Suprapubic skin (tissue), 4 donors: ENCODE measurements around the gene ITGA3. TPM values are rescaled to one million over a fixed set of nuclear protein-coding genes. Genes with fewer than 3 reads are reported as not detected.
A peak's percentile ranks its signal among the peaks of the same experiment; 100 is the strongest.

Experiments
- DNase-seq, 2 donors: peaks; one replicate each; pipeline ENCODE4 v3.0.0-alpha.2; 2019; ENCODE audit warnings: low spot score in 2 of 2
- H3K27ac ChIP-seq: fragments of 200-600 bp; sonication (generic); one replicate; pipeline ENCODE4 v1.5.1; 2019
- H3K27me3 ChIP-seq: fragments of 200-600 bp; sonication (generic); one replicate; pipeline ENCODE4 v1.5.1; 2019
- H3K36me3 ChIP-seq: fragments of 200-600 bp; sonication (generic); one replicate; pipeline ENCODE4 v1.5.1; 2019
- H3K4me1 ChIP-seq: fragments of 200-600 bp; sonication (generic); one replicate; pipeline ENCODE4 v1.5.1; 2019
- H3K4me3 ChIP-seq: fragments of 200-600 bp; sonication (generic); one replicate; pipeline ENCODE4 v1.5.1; 2019; ENCODE audit warnings: mild to moderate bottlenecking
- H3K9me3 ChIP-seq: fragments of 200-600 bp; sonication (generic); one replicate; pipeline ENCODE4 v1.5.1; 2019
- CTCF ChIP-seq, 2 donors: fragments of 200-600 bp in 1 of 2; fragments of 450-650 bp in 1 of 2; sonication (generic) in 1 of 2; IDR thresholded peaks; one replicate each; pipeline ENCODE4 v1.5.1; 2016 to 2019; ENCODE audit warnings: antibody characterized with exemption in 2 of 2, mild to moderate bottlenecking in 1 of 2, moderate library complexity in 1 of 2
- EP300 ChIP-seq: sonication (generic); formaldehyde crosslinking; IDR thresholded peaks from one replicate; pipeline ENCODE4 v1.6.1; 2017; ENCODE audit warnings: antibody characterized with exemption
- POLR2A ChIP-seq, 2 donors: fragments of 450-650 bp; IDR thresholded peaks; one replicate each; pipeline ENCODE4 v1.6.1; 2017; ENCODE audit warnings: antibody characterized with exemption in 2 of 2, mild to moderate bottlenecking in 2 of 2, moderate library complexity in 2 of 2
- POLR2AphosphoS5 ChIP-seq, 3 donors: sonication (generic); formaldehyde crosslinking; IDR thresholded peaks; one replicate each; pipeline ENCODE4 v1.6.1; 2017; ENCODE audit warnings: antibody characterized with exemption in 3 of 3
- WGBS: methylation state at CpG from one replicate; pipeline ENCODE4 v1.1.5; 2018; 5-methylcytosine and 5-hydroxymethylcytosine counted together
- total RNA-seq, 4 donors: library from RNA; depleted of rRNA; stranded (reverse); fragments of >200 nt; gene quantifications; one replicate each; pipeline ENCODE4 v1.1.0, GENCODE V29; 2016

Gene ITGA3
- total RNA-seq, 4 donors from 2014 or later = 85.9 to 229 (median 198) TPM

DNA sequence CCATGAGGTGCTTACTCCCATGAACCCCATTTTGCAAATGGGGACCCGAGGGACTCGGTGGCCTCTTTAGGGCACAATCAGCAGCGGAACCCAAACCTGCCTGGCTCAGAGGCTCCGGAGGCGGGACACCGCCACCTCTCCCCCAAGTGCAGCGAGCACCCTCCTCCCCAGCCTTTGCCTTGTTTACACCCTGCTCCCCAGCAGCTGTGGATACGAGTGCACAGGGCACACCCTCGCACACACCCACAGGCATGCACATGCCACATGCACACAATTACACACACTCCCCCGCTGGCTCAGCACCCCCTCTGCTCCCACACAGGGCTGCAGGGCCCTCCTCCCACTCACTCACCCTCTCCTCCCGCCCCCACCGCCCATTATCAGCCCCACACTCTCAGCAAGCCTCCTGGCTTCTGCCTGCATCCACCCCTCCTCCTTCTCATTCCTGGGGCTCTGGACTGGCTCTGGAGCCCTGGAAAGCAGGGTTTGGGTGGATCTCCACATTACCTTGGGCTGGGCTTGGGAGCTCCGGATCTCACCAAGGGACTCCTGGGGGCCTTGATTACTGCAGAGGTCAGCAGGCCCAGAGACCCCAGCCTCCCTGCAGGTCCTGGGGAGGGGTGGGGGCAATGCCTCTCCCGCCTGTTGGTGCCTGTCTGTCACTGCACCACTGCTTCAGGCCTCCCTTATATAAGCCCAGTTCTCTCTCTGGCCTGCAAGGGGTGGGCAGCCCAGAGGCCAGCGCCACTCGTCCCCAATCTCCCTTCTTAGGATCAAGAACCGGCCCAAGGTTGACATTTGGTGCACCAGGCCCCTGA is 45.6 kb downstream of the ITGA3 start:
- H3K4me1 ChIP-seq = peaks cover 49% of the 10 kb centered on the region
- WGBS = 26% methylated on average over 9 of the region's 17 CpGs
- H3K27me3 ChIP-seq = no peaks in the 10 kb centered on the region
- peak overlapping the region; percentile 19 for H3K4me3 ChIP-seq
- no peak for DNase-seq
- H3K9me3 ChIP-seq = no peaks in the 10 kb centered on the region
- TF ChIP-seq EP300 (no peak), CTCF (IDR thresholded peaks at IDR 0.05) (no peak), POLR2AphosphoS5 (IDR thresholded peaks at IDR 0.05) (no peak), POLR2A (IDR thresholded peaks at IDR 0.05) (no peak)
- H3K27ac ChIP-seq = peak overlapping the region; percentile 65
- peaks cover 51% of the 10 kb centered on the region for H3K36me3 ChIP-seq

GRCh38 chr17:50102164-50102991 is 46.5 kb downstream of the ITGA3 start:
- peak overlapping the region; percentile 19 for H3K4me3 ChIP-seq
- no peaks in the 10 kb centered on the region for H3K9me3 ChIP-seq
- WGBS = 64% methylated on average over 10 of the region's 15 CpGs
- H3K4me1 ChIP-seq = peaks cover 41% of the 10 kb centered on the region
- peak overlapping the region; percentile 65 for H3K27ac ChIP-seq
- H3K27me3 ChIP-seq = no peaks in the 10 kb centered on the region
- DNase-seq = no peak
- H3K36me3 ChIP-seq = peaks cover 56% of the 10 kb centered on the region
- TF ChIP-seq CTCF (IDR thresholded peaks at IDR 0.05) (no peak), EP300 (no peak), POLR2A (IDR thresholded peaks at IDR 0.05) (no peak), POLR2AphosphoS5 (IDR thresholded peaks at IDR 0.05) (no peak)

DNA sequence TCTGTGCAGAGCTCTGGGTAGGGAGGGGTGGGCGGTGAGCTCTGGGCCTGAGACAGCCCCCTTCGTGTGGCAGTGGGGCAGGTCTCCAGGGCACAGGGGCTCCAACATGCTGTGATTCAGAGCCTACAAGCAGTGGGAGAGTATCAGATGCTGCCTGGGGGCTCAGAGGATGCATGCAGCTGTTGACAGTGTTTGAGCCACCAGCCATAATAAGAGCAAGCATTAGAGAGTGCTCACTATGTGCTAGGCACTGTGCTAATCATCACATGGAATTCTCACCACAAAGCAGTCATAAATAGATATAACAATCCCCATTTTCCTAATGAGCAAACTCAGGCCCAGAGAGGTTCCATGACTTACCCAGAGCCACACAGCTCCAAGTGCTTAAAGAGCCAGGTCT is 47.3 kb downstream of the ITGA3 start:
- H3K4me3 ChIP-seq = no peak overlapping the region
- 71% methylated on average over 2 of the region's 2 CpGs for WGBS
- DNase-seq = no peak
- H3K27ac ChIP-seq = no peak overlapping the region
- H3K4me1 ChIP-seq = peaks cover 38% of the 10 kb centered on the region
- TF ChIP-seq EP300 = no peak
- TF ChIP-seq POLR2A (IDR thresholded peaks at IDR 0.05) = no peak
- no peak for TF ChIP-seq POLR2AphosphoS5 (IDR thresholded peaks at IDR 0.05)
- TF ChIP-seq CTCF (IDR thresholded peaks at IDR 0.05) = no peak
- peaks cover 56% of the 10 kb centered on the region for H3K36me3 ChIP-seq
- no peaks in the 10 kb centered on the region for H3K27me3 ChIP-seq
- no peaks in the 10 kb centered on the region for H3K9me3 ChIP-seq

DNA sequence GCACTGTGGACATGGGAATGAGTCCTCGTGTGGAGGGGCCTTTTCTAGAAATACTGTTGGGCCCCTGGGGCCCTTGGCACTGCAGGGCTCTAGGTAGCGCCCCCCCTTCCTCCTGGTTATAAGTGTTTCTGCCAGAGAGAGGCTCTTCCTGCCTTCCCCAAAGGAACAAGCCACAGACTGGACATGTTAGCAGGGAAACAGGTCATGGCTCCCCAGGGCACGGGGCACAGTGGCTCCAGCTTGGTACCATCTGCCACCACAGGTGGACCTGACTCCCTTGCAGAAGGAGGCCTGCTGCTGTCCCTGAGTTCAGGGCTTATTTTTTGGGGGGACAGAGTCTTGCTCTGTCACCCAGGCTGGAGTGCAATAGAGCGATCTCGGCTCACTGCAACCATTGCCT is 48.0 kb downstream of the ITGA3 start:
- no peaks in the 10 kb centered on the region for H3K9me3 ChIP-seq
- no CpG with 5 or more reads among the region's 5 CpGs for WGBS
- H3K4me1 ChIP-seq = peaks cover 38% of the 10 kb centered on the region
- peaks cover 56% of the 10 kb centered on the region for H3K36me3 ChIP-seq
- no peaks in the 10 kb centered on the region for H3K27me3 ChIP-seq
- no peak overlapping the region for H3K4me3 ChIP-seq
- H3K27ac ChIP-seq = no peak overlapping the region
- DNase-seq = no peak
- TF ChIP-seq POLR2AphosphoS5 (IDR thresholded peaks at IDR 0.05) = no peak
- no peak for TF ChIP-seq POLR2A (IDR thresholded peaks at IDR 0.05)
- TF ChIP-seq EP300 = no peak
- no peak for TF ChIP-seq CTCF (IDR thresholded peaks at IDR 0.05)

DNA sequence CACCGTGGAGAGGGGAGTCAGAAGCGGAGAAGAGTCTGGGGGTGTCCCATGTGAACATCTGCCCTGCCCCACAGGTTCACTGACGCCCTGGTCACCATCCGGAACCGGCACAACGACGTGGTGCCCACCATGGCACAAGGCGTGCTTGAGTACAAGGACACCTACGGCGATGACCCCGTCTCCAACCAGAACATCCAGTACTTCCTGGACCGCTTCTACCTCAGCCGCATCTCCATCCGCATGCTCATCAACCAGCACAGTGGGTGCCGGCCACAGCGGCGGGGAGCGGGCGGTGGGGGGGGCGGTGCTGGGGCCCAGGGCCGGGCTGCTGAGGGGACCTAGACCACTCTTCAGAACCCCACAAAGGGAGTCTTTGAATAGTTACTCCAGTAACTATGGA is 49.9 kb downstream of the ITGA3 start:
- TF ChIP-seq POLR2AphosphoS5 (IDR thresholded peaks at IDR 0.05) (no peak), POLR2A (IDR thresholded peaks at IDR 0.05) (no peak), EP300 (no peak)
- no peaks in the 10 kb centered on the region for H3K27me3 ChIP-seq
- no peak overlapping the region for H3K27ac ChIP-seq
- H3K9me3 ChIP-seq = no peaks in the 10 kb centered on the region
- WGBS = 90% methylated on average over 21 of the region's 21 CpGs
- H3K36me3 ChIP-seq = peaks cover 65% of the 10 kb centered on the region
- no peak for DNase-seq
- peaks cover 25% of the 10 kb centered on the region for H3K4me1 ChIP-seq
- H3K4me3 ChIP-seq = no peak overlapping the region
